Activated B cell treated with CpG ODN at 0.5 μM for 24 hours (primary cell): ENCODE results near the gene CCDC154. TPM values are rescaled to one million over a fixed set of nuclear protein-coding genes. Genes with fewer than 3 reads are reported as not detected.
A peak's percentile ranks its signal among the peaks of the same experiment; 100 is the strongest.

ENCODE experiments used
- ATAC-seq: fragments of 200-7000 bp; cut with Tn5 transposase; one replicate; pipeline ENCODE4 v1.10.0; 2021; ENCODE audit warnings: low read depth, mild to moderate bottlenecking, moderate library complexity
- CTCF ChIA-PET: fragments of 350-600 bp; sonication (Branson Sonifier 250); formaldehyde crosslinking; loops from one replicate; lab custom pipeline; 2021; ENCODE audit warnings: antibody characterized with exemption; lab: Charles Lee
- POLR2A ChIA-PET: fragments of 350-600 bp; sonication (Branson Sonifier 250); formaldehyde crosslinking; loops from one replicate; lab custom pipeline; 2021; ENCODE audit warnings: antibody characterized with exemption; lab: Charles Lee
- DNase-seq: peaks from one replicate; pipeline ENCODE4 v3.0.0; 2022
- H3K27ac Mint-ChIP-seq: one replicate; pipeline ENCODE4 v1.8.0; 2020; ENCODE audit warnings: mixed read lengths
- H3K27me3 Mint-ChIP-seq: one replicate; pipeline ENCODE4 v1.8.0; 2021; ENCODE audit warnings: mixed read lengths
- H3K36me3 Mint-ChIP-seq: one replicate; pipeline ENCODE4 v1.8.0; 2021; ENCODE audit warnings: low read depth, mixed read lengths
- H3K4me1 Mint-ChIP-seq: one replicate; pipeline ENCODE4 v1.8.0; 2021; ENCODE audit warnings: mixed read lengths
- H3K4me3 Mint-ChIP-seq: one replicate; pipeline ENCODE4 v1.8.0; 2020; ENCODE audit warnings: mild to moderate bottlenecking, mixed read lengths
- H3K9me3 Mint-ChIP-seq: one replicate; pipeline ENCODE4 v1.8.0; 2020; ENCODE audit warnings: mixed read lengths
- CTCF ChIP-seq: fragments of 200-600 bp; IDR thresholded peaks from one replicate; pipeline ENCODE4 v1.8.0; 2022; ENCODE audit warnings: antibody characterized with exemption, mild to moderate bottlenecking
- intact Hi-C: fragments of 100-400 bp; cut with micrococcal nuclease; formaldehyde crosslinking; loops from one replicate; pipeline ENCODE4 v1.15.1; 2024
- total RNA-seq: library from RNA; stranded (reverse); gene quantifications from 2 replicates; pipeline ENCODE4 v1.2.3, GENCODE V29; 2022

Gene CCDC154
- total RNA-seq: 5.1 and 6.7 TPM in 2 replicates

GRCh38 chr16:1443980-1444729, at the start of gene CCDC154:
CCDC154 (minus strand) TSS chr16:1444556; CDS start chr16:1444322, 234 bp downstream.
- ATAC-seq (no peak), DNase-seq (no peak)
- Mint-ChIP-seq H3K36me3 (peaks cover 19% of the 10 kb centered on the region), H3K4me1 (peaks cover 7% of the 10 kb centered on the region), H3K27ac (peak within 1 kb of the TSS; percentile 50), H3K9me3 (no peaks in the 10 kb centered on the region), H3K27me3 (no peaks in the 10 kb centered on the region), H3K4me3 (peak within 1 kb of the TSS; percentile 19)
- intact Hi-C loops: no loop called here
- ChIA-PET CTCF (interaction anchor here (0.7 to 1.4 kb wide), 2 partner anchors 11 to 17 kb away, joined by 3 read pairs; no protein-coding TSS in a partner anchor), POLR2A (interaction anchor here (1.0 to 4.0 kb wide), 5 partner anchors 15 to 65 kb away, joined by 3 to 30 read pairs (median 11); partner anchors contain the start of genes TELO2 and UQCC4)
- TF ChIP-seq CTCF: no peak

GRCh38 chr16:1493746-1494094, 49.4 kb upstream of the CCDC154 start:
- Mint-ChIP-seq H3K27ac (peak overlapping the region; percentile 80), H3K4me3 (peak overlapping the region; percentile 97), H3K36me3 (peaks cover 32% of the 10 kb centered on the region), H3K4me1 (peaks cover 18% of the 10 kb centered on the region), H3K9me3 (no peaks in the 10 kb centered on the region), H3K27me3 (no peaks in the 10 kb centered on the region)
- ChIA-PET CTCF (no interaction called here), POLR2A (interaction anchor here (1.6 to 3.6 kb wide), 7 partner anchors 14 to 115 kb away, joined by 6 to 52 read pairs (median 16); partner anchors contain the start of gene UQCC4)
- no peak for TF ChIP-seq CTCF
- intact Hi-C loops: loop anchor here (1.0 kb wide), 4 partner anchors 13 to 73 kb away; partner anchors contain the start of genes CLCN7 and UQCC4
- ATAC-seq (peak; percentile 9), DNase-seq (no peak)

- no peaks in the 10 kb centered on the region for H3K9me3 Mint-ChIP-seq
- POLR2A ChIA-PET: interaction anchor here (0.6 to 3.6 kb wide), 21 partner anchors 10 to 662 kb away, joined by 3 to 52 read pairs (median 6); partner anchors contain the start of genes CCDC154, RPS2, UNKL and UQCC4
- peaks cover 18% of the 10 kb centered on the region for H3K4me1 Mint-ChIP-seq
- peak within 1 kb of the TSS; percentile 97 for H3K4me3 Mint-ChIP-seq
- CTCF ChIA-PET: interaction anchor here (1.2 kb wide), 1 partner anchor 128 kb away, joined by 4 read pairs; no protein-coding TSS in a partner anchor
- TF ChIP-seq CTCF: no peak
- peak; percentile 92 for ATAC-seq
- intact Hi-C loops: loop anchor here (1.0 kb wide), 4 partner anchors 13 to 73 kb away; partner anchors contain the start of genes CLCN7 and UQCC4
- DNase-seq: peak; percentile 86
- H3K27me3 Mint-ChIP-seq: no peaks in the 10 kb centered on the region
- peaks cover 26% of the 10 kb centered on the region for H3K36me3 Mint-ChIP-seq
- H3K27ac Mint-ChIP-seq: peak within 1 kb of the TSS; percentile 100
Measured at GRCh38 chr16:1492923-1493745, 48.8 kb upstream of the CCDC154 start, which contains the start of gene TELO2. TELO2 (plus strand) TSS chr16:1493360; CDS start chr16:1494282, 922 bp downstream.

- no peak for DNase-seq
- Mint-ChIP-seq H3K36me3 (peaks cover 19% of the 10 kb centered on the region), H3K4me1 (peaks cover 18% of the 10 kb centered on the region), H3K27me3 (no peaks in the 10 kb centered on the region), H3K4me3 (peak overlapping the region; percentile 97), H3K9me3 (no peaks in the 10 kb centered on the region), H3K27ac (peak overlapping the region; percentile 100)
- TF ChIP-seq CTCF: no peak
- intact Hi-C loops: no loop called here
- no peak for ATAC-seq
- ChIA-PET CTCF (interaction anchor here (1.2 kb wide), 1 partner anchor 127 kb away, joined by 4 read pairs; no protein-coding TSS in a partner anchor), POLR2A (interaction anchor here (0.6 to 3.6 kb wide), 23 partner anchors 8 to 662 kb away, joined by 3 to 52 read pairs (median 6); partner anchors contain the start of genes RPS2, UNKL and UQCC4)
Measured at GRCh38 chr16:1492082-1492922, 47.9 kb upstream of the CCDC154 start.
